ENCODE measurements around the gene NOX3. TPM values are rescaled to one million over a fixed set of nuclear protein-coding genes. Genes with fewer than 3 reads are reported as not detected.

Gene NOX3
- total and polyA plus RNA-seq, 2 experiments from 2014 or later = not detected

DNA sequence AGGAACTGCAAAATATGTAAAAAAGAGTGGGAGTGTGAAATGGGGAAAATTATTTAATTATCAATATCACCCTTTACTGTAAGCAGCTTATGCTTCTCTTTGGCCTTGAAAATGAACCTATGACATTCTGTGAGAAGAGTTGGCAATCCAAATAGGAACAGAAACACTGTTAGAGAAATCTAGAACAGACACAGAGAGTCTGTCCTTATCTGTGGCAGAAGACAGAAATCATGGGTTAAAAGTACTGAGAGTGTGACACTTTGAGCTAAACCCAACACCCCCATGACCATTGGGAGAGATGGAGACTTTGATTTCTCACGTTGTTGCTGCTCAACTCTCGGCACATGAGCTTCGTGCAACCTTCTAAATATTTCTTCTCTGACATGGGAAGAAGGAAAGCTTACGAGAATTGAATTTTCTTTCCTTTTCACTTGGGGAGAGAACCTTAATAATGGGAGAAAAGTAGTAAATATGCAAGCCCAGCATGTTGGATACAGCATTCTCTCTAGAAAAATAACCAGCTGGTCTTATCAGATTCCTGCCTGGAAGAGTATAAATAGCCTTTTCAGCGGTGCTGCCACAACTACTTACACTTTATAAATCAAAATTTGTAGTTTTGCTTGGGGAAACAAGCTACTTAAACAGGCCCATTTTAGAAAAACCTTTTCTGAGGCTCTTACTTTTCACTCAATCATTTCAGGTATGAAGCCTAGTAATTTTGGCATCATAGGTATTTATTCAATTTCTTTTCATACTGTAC is 49.4 kb upstream of the NOX3 start:
- DNase-seq (ENCODE audit: low spot score) = no peak
- H3K4me1 Mint-ChIP-seq = no peaks in the 10 kb centered on the region
- no peaks in the 10 kb centered on the region for H3F3A ChIP-seq (replicated peaks; ENCODE audit: low read depth)
- no peak overlapping the region for H3K4me3 ChIP-seq
- no peak overlapping the region for H3K27ac ChIP-seq (ENCODE audit: low read depth)
- no peaks in the 10 kb centered on the region for H3K36me3 ChIP-seq (ENCODE audit: insufficient read depth)
- no peaks in the 10 kb centered on the region for H3K9me2 ChIP-seq (ENCODE audit: insufficient read depth)
- H3K79me2 ChIP-seq (replicated peaks; ENCODE audit: insufficient read depth) = no peaks in the 10 kb centered on the region
- no peak for ATAC-seq
- no peak overlapping the region for H3K4me2 ChIP-seq
- peak overlapping the region; percentile 85; the same call in 1 of the 2 replicates for H2AFZ ChIP-seq
- no peaks in the 10 kb centered on the region for H4K20me1 ChIP-seq (replicated peaks; ENCODE audit: insufficient read depth)
- no peaks in the 10 kb centered on the region for H3K27me3 Mint-ChIP-seq (ENCODE audit: insufficient read depth, low read depth, poor library complexity)
- H3K27me3 ChIP-seq (ENCODE audit: insufficient read depth) = no peaks in the 10 kb centered on the region
- H3K4me1 ChIP-seq (ENCODE audit: insufficient read depth) = no peaks in the 10 kb centered on the region
- TF ChIP-seq, protein P1, sequence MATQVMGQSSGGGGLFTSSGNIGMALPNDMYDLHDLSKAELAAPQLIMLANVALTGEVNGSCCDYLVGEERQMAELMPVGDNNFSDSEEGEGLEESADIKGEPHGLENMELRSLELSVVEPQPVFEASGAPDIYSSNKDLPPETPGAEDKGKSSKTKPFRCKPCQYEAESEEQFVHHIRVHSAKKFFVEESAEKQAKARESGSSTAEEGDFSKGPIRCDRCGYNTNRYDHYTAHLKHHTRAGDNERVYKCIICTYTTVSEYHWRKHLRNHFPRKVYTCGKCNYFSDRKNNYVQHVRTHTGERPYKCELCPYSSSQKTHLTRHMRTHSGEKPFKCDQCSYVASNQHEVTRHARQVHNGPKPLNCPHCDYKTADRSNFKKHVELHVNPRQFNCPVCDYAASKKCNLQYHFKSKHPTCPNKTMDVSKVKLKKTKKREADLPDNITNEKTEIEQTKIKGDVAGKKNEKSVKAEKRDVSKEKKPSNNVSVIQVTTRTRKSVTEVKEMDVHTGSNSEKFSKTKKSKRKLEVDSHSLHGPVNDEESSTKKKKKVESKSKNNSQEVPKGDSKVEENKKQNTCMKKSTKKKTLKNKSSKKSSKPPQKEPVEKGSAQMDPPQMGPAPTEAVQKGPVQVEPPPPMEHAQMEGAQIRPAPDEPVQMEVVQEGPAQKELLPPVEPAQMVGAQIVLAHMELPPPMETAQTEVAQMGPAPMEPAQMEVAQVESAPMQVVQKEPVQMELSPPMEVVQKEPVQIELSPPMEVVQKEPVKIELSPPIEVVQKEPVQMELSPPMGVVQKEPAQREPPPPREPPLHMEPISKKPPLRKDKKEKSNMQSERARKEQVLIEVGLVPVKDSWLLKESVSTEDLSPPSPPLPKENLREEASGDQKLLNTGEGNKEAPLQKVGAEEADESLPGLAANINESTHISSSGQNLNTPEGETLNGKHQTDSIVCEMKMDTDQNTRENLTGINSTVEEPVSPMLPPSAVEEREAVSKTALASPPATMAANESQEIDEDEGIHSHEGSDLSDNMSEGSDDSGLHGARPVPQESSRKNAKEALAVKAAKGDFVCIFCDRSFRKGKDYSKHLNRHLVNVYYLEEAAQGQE (IDR thresholded peaks at IDR 0.05; ENCODE audit: unreplicated experiment) = no peak
- TF ChIP-seq STAT1 (IDR thresholded peaks at IDR 0.05; ENCODE audit: unreplicated experiment) (no peak), ZNF114 (CRISPR knock-in tag; IDR thresholded peaks at IDR 0.05) (no peak), POLR2AphosphoS5 (IDR thresholded peaks at IDR 0.05; ENCODE audit: low read depth) (no peak), ZNF462 (CRISPR knock-in tag; IDR thresholded peaks at IDR 0.05) (no peak), EZH2phosphoT487 (IDR thresholded peaks at IDR 0.05; ENCODE audit: unreplicated experiment) (no peak), EZH2 (IDR thresholded peaks at IDR 0.05; ENCODE audit: low read depth, unreplicated experiment) (no peak), NANOG (IDR thresholded peaks at IDR 0.05; ENCODE audit: borderline replicate concordance) (no peak)
- TF ChIP-seq, protein P2, sequence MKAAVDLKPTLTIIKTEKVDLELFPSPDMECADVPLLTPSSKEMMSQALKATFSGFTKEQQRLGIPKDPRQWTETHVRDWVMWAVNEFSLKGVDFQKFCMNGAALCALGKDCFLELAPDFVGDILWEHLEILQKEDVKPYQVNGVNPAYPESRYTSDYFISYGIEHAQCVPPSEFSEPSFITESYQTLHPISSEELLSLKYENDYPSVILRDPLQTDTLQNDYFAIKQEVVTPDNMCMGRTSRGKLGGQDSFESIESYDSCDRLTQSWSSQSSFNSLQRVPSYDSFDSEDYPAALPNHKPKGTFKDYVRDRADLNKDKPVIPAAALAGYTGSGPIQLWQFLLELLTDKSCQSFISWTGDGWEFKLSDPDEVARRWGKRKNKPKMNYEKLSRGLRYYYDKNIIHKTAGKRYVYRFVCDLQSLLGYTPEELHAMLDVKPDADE (IDR thresholded peaks at IDR 0.05) = no peak
- TF ChIP-seq, protein P3, sequence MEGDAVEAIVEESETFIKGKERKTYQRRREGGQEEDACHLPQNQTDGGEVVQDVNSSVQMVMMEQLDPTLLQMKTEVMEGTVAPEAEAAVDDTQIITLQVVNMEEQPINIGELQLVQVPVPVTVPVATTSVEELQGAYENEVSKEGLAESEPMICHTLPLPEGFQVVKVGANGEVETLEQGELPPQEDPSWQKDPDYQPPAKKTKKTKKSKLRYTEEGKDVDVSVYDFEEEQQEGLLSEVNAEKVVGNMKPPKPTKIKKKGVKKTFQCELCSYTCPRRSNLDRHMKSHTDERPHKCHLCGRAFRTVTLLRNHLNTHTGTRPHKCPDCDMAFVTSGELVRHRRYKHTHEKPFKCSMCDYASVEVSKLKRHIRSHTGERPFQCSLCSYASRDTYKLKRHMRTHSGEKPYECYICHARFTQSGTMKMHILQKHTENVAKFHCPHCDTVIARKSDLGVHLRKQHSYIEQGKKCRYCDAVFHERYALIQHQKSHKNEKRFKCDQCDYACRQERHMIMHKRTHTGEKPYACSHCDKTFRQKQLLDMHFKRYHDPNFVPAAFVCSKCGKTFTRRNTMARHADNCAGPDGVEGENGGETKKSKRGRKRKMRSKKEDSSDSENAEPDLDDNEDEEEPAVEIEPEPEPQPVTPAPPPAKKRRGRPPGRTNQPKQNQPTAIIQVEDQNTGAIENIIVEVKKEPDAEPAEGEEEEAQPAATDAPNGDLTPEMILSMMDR (conservative IDR thresholded peaks at IDR 0.05; ENCODE audit: low read depth in 2 of 2) = no peak
- no peak overlapping the region for H3K4me3 Mint-ChIP-seq
- no peaks in the 10 kb centered on the region for H3K36me3 Mint-ChIP-seq (ENCODE audit: low read depth)
- H3K9me3 Mint-ChIP-seq = peaks cover 8% of the 10 kb centered on the region; the same call in 1 of the 3 replicates
- no peak overlapping the region for H3K27ac Mint-ChIP-seq
